Transverse colon (tissue), 3 donors: ENCODE results near the gene PIAS1.

Source experiments
- CTCF ChIP-seq, 5 experiments: fragments of 200-600 bp in 3 of 5; fragments of 450-650 bp in 2 of 5; sonication (generic) in 3 of 5; IDR thresholded peaks; 1 replicate in 2 of 5; 2 replicates in 3 of 5; pipeline ENCODE4 v1.5.1; 2016 to 2017; ENCODE audit warnings: antibody characterized with exemption in 5 of 5, inconsistent platforms in 3 of 5, mild to moderate bottlenecking in 2 of 5, moderate library complexity in 1 of 5
- POLR2A ChIP-seq: fragments of 450-650 bp; IDR thresholded peaks from one replicate; pipeline ENCODE4 v1.6.1; 2016; ENCODE audit warnings: antibody characterized with exemption, mild to moderate bottlenecking, moderate library complexity

GRCh38 chr15:68145706-68146105 lies 91.6 kb downstream of the PIAS1 start:
- TF ChIP-seq CTCF (IDR thresholded peaks at IDR 0.05): no peak
- TF ChIP-seq POLR2A: no peak
